Suppressor macrophage (primary cell): Measurements from ENCODE around the gene BUD23.
"Not testable (repeated sequence)": the region's sequence is repeated elsewhere in the genome, so short reads cannot be mapped to it uniquely, and the experiment has no call there.

ENCODE experiments used
- DNase-seq, 4 experiments: peaks; one replicate each; pipeline ENCODE4 v3.0.0-alpha.2; 2020 to 2022

The BUD23 gene

DNA sequence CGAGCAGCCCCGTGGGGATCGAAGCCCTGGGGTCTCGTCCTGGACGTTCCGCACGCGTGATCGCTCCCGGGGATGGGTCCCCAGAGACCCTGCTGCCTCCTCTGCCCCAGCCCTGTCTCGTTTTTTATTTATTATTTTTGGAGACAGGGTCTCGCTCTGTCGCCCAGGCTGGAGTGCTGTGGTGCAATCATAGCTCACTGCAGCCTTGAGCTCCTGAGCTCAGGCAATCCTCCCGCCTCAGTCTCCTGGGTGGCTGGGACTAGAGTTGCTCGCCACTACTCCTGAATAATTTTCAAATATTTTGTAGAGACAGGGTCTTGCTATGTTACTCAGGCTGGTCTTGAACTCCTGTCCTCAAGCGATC is 36.4 kb downstream of the BUD23 start:
- no peak for DNase-seq

DNA sequence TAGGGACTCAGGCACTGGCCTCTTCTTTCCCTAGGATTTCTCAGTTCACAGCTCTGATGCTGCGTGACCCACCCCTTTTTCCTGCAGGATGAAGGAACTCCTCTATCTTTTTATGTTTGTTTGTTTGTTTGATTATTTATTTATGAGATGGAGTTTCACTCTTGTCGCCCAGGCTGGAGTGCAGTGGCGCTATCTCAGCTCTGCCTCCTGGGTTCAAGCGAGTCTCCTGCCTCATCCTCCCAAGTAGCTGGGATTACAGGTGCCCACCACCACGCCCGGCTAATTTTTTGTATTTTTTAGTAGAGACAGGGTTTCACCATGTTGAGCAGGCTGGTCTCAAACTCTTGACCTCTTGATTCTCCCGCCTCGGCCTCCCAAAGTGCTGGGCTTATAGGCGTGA is 37.0 kb downstream of the BUD23 start:
- DNase-seq, result not testable (repeated sequence)

GRCh38 chr7:73721377-73721817 is 38.0 kb downstream of the BUD23 start:
- DNase-seq, result no peak

GRCh38 chr7:73722182-73722581 is 38.8 kb downstream of the BUD23 start:
- DNase-seq, result not testable (repeated sequence)

GRCh38 chr7:73722785-73723184 is 39.4 kb downstream of the BUD23 start:
- DNase-seq, result no peak

DNA sequence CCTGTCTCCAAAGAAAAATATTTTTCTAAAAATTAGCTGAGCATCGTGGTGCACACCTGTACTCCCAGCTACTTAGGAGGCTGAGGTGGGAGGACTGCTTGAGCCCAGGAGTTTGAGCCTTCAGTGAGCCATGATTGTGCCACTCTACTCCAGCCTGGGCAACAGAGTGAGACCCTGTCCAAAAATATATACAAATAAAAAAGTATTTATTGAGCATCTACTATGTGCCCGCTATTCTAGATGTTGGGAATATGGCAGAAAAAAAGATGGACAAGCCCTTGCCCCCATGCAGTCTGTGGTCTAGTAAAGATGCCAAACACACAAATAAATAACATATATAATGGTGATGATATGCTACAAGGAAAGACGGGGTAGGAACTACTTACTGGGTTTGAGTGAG is 40.4 kb downstream of the BUD23 start:
- DNase-seq, result no peak

DNA sequence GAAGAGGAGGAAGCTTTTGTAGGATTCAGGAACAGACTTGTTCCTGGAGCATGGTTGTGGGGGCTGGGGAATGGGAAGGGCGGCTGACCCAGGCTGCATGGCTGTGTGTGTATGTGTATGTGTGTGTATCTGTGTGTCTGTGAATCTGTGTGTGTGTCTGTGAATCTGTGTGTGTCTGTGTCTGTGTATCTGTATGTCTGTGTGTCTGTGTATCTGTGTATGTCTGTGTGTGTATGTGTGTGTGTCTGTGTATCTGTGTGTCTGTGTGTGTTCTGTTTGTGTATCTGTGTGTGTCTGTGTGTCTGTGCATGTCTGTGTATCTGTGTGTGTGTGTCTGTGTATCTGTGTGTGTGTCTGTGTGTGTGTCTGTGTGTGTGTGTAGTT is 42.7 kb downstream of the BUD23 start:
- no peak for DNase-seq

DNA sequence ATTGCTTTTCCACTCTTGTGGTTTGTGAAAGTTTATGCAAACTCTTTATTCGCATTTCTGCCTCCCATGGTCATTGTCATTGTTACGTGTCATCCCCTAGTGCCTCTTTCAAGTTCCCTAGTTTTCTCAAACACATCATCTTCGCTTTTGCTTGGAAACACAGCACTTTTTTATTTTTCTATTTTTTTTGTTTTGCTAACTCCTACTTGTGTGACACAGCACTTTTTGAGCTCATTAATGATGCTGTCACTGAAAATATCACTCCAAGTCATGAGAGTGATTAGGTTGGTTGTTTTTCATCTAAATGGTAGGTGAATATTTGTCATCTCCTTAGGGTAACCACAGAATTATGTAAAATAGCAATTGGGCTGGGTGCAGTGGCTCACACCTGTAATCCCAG is 44.6 kb downstream of the BUD23 start:
- peak in 1 of 4 experiments; percentile 51 for DNase-seq

DNA sequence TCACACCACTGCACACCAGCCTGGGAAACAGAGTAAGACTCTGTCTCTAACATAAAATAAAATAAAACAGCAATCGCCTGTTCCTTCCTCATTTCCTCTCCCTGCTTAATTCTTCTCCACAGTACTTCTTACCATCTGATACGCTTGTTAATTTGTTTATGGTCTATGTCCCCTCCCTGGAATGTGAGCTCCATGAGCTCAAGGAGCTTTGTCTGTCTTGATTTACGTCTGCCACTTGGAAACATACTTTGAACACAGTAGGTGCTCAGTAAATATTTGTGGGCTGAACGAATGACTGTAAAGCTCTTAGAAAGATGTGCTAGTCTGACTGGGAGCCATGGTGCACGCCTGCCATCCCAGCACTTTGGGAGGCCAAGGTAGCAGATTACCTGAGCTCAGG is 45.2 kb downstream of the BUD23 start:
- no peak for DNase-seq

DNA sequence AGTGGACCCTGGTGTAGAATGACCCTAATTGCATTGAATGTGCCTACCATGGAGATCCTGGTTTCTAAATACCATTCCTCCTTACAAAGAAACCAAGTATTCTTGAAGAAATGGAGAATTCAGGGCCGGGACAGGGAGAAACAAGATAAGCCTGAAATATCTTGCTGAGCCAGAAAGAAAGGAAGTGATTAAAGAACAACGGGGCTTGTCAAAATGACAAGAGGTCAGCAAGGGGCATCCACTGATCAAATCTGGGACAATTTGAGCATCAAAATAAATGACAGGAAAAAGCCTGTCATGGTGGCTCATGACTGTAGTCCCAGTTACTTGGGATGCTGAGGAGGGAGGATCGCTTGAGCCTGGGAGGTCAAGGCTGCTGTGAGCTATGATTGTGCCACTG is 47.1 kb downstream of the BUD23 start:
- DNase-seq, result no peak

GRCh38 chr7:73732397-73732796 is 49.0 kb downstream of the BUD23 start:
- DNase-seq, result no peak

- DNase-seq, result peak; percentile 85 to 96 (median 86)
Observed at GRCh38 chr7:73734619-73735527, 51.5 kb downstream of the BUD23 start.

DNA sequence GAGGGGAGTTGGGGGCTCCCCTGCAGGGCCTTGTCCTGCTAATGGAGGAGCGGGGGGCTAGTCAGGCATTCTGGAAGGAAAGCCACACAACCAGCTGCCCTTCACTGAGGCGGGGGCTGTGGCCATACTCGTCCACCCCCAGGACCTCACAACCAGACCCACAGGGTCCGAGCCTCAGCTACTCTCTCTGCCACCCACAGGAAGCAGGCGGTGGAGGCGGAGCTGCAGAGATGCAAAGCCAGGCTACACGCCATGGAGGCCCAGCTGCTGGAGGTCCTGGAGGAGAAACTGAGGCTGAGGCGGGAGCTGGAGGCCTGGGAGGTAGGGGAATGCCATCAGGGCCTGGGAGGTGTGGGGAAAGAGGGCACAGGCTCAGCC is 52.1 kb downstream of the BUD23 start:
- no peak for DNase-seq

- no peak for DNase-seq
Observed at GRCh38 chr7:73736885-73737284, 53.5 kb downstream of the BUD23 start.

DNA sequence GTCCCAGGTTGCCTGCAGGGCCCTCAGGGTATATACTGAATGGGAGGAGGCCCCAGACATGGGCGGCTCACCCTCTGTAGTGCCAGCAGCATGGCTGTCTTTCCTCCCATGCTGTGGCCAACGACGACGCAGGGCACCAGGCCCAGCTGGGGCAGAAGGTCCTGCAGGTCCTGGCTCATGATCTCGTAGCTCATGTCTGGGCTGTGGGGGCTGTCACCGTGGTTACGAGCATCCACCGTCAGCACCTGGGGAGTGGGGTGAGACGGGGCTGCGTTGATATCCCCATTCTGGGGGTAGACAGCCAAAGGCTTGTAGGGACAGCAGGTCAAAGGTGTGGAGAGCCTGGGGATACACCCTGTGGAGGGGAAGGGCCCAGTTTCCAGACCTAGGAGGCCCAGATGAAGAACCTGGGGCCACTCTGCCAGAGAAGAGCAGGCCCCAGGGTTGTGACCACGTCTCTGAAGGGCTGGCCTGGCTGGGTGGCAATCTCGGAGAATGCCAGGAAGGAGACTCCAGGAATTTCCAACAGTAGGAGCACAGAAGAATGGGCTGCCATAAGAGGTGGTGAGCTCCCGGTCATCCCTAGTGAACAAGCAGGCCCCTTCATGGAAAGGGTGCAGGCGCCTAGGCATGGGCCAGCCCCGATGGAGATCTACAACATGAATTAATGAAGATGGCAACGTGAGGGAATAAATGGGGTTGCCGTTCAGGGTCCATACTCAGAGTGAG is 54.3 kb downstream of the BUD23 start:
- no peak for DNase-seq

- DNase-seq, result peak; percentile 56 to 83 (median 70)
Observed at GRCh38 chr7:73738220-73738611, 54.8 kb downstream of the BUD23 start.

GRCh38 chr7:73738612-73739386 is 55.4 kb downstream of the BUD23 start, which contains the start of gene ABHD11:
Gene ABHD11, minus strand, starts transcription at chr7:73738802. Its CDS starts 32 bp downstream, at chr7:73738770.
- DNase-seq, result peak; percentile 95 to 99 (median 97)

DNA sequence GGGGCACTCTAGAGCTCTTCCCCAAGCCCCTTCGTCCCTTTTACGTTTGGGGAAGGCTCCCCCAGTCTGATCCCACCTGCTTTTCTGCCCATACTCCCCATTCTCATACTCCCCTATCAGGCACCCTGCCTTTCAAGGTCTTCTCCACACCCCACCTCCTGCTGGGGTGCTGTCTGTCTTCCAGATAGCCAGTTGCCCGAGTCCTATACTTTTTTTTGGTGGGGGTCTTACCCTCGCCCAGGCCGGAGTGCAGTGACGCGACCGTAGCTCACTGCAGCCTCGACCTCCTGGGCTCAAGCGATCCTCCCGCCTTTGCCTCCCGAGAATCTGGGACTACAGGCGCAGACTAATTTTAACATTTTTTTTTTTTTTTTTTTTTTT is 56.0 kb downstream of the BUD23 start:
- DNase-seq, result no peak

- no peak for DNase-seq
Observed at GRCh38 chr7:73740212-73740611, 56.8 kb downstream of the BUD23 start.

DNA sequence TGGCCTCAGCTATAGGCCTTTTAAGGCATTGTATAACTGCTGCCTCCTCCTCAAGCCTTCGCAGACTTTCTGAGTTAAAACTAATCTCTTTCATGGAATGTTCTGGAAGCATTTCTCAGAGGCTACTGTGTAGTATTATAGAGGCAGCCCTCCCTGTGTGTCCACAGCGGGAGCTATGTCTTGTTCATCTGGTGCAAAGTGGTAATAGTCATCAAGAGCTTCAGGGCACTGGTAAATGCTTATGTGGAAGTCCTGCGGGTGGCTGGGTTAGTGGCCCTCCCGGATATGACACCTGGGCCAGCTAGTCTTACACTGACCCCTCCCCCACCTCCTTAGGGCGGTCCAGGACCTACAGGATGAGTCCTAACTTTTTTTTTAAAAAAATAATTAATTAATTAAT is 57.4 kb downstream of the BUD23 start:
- DNase-seq, result no peak

GRCh38 chr7:73741600-73741999 is 58.2 kb downstream of the BUD23 start:
- DNase-seq, result no peak

DNA sequence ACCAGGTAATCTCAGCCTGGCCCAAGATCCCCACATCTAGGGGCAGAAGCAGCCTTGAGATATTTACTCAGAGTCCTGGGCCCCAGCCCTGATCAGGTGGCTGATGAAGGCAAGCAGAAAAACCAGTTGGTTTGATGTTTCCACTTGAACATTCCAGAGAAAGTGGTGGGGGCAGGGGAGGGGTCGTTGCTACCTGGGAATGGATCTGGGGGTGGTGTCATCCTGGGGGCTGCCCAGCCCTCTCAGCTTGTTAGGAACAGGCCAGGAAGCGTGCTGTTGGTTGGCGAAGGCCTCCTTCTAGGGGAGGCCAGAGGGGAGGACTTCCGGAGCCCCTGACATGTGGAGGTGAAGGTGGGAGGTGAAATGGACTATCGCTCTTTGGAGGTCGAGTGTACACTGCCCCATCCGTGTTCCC is 58.9 kb downstream of the BUD23 start:
- no peak for DNase-seq
